Activated CD8-positive, alpha-beta T cell treated with anti-CD3 and anti-CD28 coated beads for 36 hours (primary cell): ENCODE data around the gene LRRC4C. TPM values are rescaled to one million over a fixed set of nuclear protein-coding genes. Genes with fewer than 3 reads are reported as not detected.

Experiments used
- ATAC-seq: fragments of 200-7000 bp; cut with Tn5 transposase; one replicate; pipeline ENCODE4 v1.10.0; 2021; ENCODE audit warnings: mild to moderate bottlenecking, moderate library complexity
- CTCF ChIA-PET: fragments of 350-600 bp; sonication (Branson Sonifier 250); formaldehyde crosslinking; loops from one replicate; lab custom pipeline; 2021; ENCODE audit warnings: antibody characterized with exemption; lab: Charles Lee
- POLR2A ChIA-PET: fragments of 350-600 bp; sonication (Branson Sonifier 250); formaldehyde crosslinking; loops from one replicate; lab custom pipeline; 2021; ENCODE audit warnings: antibody characterized with exemption; lab: Charles Lee
- DNase-seq: peaks from one replicate; pipeline ENCODE4 v3.0.0-alpha.2; 2020
- H3K27ac Mint-ChIP-seq: one replicate; pipeline ENCODE4 v1.8.0; 2021; ENCODE audit warnings: mild to moderate bottlenecking, mixed read lengths
- H3K27me3 Mint-ChIP-seq: one replicate; pipeline ENCODE4 v1.8.0; 2021; ENCODE audit warnings: mixed read lengths
- H3K36me3 Mint-ChIP-seq: one replicate; pipeline ENCODE4 v1.8.0; 2021; ENCODE audit warnings: low read depth, mixed read lengths
- H3K4me1 Mint-ChIP-seq: one replicate; pipeline ENCODE4 v1.8.0; 2021; ENCODE audit warnings: low read depth, mixed read lengths
- H3K4me3 Mint-ChIP-seq: one replicate; pipeline ENCODE4 v1.8.0; 2021; ENCODE audit warnings: mild to moderate bottlenecking, moderate library complexity, mixed read lengths
- H3K9me3 Mint-ChIP-seq: one replicate; pipeline ENCODE4 v1.8.0; 2021; ENCODE audit warnings: mixed read lengths
- CTCF ChIP-seq: fragments of 200-600 bp; IDR thresholded peaks from one replicate; pipeline ENCODE4 v1.8.0; 2022; ENCODE audit warnings: antibody characterized with exemption, mild to moderate bottlenecking
- intact Hi-C: fragments of 100-400 bp; cut with micrococcal nuclease; formaldehyde crosslinking; loops from one replicate; pipeline ENCODE4 v1.10.0; 2022
- total RNA-seq, 2 experiments: library from RNA; stranded (reverse); gene quantifications; one replicate each; pipeline ENCODE4 v1.2.3, GENCODE V29; 2021

The LRRC4C gene
- total RNA-seq, 2 experiments from 2014 or later: not detected

DNA sequence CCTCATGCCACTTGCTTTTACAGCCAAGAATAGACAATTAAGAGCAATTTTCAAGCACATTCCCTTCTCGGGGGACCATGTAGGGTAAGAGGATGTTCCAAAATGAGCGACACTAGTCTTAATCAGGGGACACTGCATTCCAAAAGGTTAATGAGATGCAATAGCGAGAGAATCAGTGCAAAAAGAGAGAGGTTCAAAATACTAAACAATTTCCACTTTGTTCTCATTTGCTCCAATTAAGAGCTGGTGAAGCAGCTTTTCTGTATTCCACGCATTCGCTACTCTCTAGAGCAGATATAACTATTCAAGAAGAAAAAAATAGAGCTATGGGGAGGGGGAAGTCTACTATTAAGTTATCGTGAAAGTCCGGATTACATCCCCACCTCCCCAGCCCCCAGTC lies 811 bp downstream of the LRRC4C start:
- Mint-ChIP-seq H3K36me3 (no peaks in the 10 kb centered on the region), H3K27me3 (peaks cover 9% of the 10 kb centered on the region), H3K9me3 (peaks cover under 1% of the 10 kb centered on the region), H3K4me3 (no peak overlapping the region), H3K27ac (no peak overlapping the region), H3K4me1 (no peaks in the 10 kb centered on the region)
- intact Hi-C loops: no loop called here
- CTCF ChIA-PET: no interaction called here
- TF ChIP-seq CTCF: no peak
- DNase-seq (no peak), ATAC-seq (no peak)
- POLR2A ChIA-PET: no interaction called here

DNA sequence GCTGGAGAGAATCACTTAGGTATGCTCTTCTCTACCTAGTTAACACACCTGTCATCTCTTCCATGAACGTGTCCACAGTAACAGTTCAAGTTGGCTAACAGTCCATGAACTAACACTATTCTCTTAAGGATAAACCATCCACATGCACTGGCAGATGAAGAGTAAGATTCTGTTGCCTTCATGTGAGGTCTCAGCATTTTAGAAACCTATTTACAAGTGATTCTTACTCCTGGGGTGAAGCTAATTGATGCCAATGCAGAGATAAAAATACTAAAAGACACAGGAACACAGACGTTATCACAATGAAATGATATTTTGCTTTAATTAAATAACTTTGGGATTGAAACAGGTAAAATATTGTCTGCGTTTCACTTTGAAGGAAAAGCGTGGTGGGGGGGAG lies 1.3 kb downstream of the LRRC4C start:
- H3K4me3 Mint-ChIP-seq: no peak overlapping the region
- TF ChIP-seq CTCF: no peak
- H3K4me1 Mint-ChIP-seq: no peaks in the 10 kb centered on the region
- intact Hi-C loops: no loop called here
- ChIA-PET POLR2A (no interaction called here), CTCF (interaction anchor here (1.1 kb wide), 1 partner anchor 18 kb away, joined by 3 read pairs; no protein-coding TSS in a partner anchor)
- peaks cover 9% of the 10 kb centered on the region for H3K27me3 Mint-ChIP-seq
- H3K9me3 Mint-ChIP-seq: peaks cover under 1% of the 10 kb centered on the region
- no peak for DNase-seq
- ATAC-seq: no peak
- H3K27ac Mint-ChIP-seq: no peak overlapping the region
- no peaks in the 10 kb centered on the region for H3K36me3 Mint-ChIP-seq

- no peaks in the 10 kb centered on the region for H3K4me1 Mint-ChIP-seq
- no peak overlapping the region for H3K27ac Mint-ChIP-seq
- no peak for TF ChIP-seq CTCF
- ATAC-seq: no peak
- DNase-seq: no peak
- peaks cover 9% of the 10 kb centered on the region for H3K27me3 Mint-ChIP-seq
- intact Hi-C loops: no loop called here
- H3K36me3 Mint-ChIP-seq: no peaks in the 10 kb centered on the region
- no peak overlapping the region for H3K4me3 Mint-ChIP-seq
- POLR2A ChIA-PET: no interaction called here
- peaks cover 4% of the 10 kb centered on the region for H3K9me3 Mint-ChIP-seq
- CTCF ChIA-PET: interaction anchor here (1.1 kb wide), 1 partner anchor 17 kb away, joined by 3 read pairs; no protein-coding TSS in a partner anchor
Observed at GRCh38 chr11:41457216-41458014, 2.0 kb downstream of the LRRC4C start.

DNA sequence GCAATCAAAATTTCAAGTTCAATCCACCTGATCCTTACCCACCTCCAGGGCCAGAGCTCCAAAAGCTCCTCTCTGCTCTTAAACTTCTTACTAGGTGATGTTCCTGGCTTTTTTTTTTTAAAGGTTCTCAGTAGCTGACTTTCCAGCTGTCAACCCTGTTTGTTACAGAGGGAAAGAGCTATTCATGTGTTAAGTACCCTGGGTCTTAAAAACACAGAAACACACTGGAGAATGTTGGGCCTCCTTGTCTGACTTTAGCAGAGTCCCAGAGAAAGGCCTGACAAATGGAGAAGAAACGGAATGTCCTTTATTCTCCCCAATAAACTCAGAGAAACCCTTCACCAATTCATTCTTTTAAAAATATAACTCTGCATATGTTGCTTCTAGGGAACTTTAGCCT lies 3.2 kb downstream of the LRRC4C start:
- H3K4me3 Mint-ChIP-seq: no peak overlapping the region
- H3K36me3 Mint-ChIP-seq: no peaks in the 10 kb centered on the region
- intact Hi-C loops: no loop called here
- ATAC-seq (no peak), DNase-seq (no peak)
- H3K4me1 Mint-ChIP-seq: no peaks in the 10 kb centered on the region
- no peak for TF ChIP-seq CTCF
- ChIA-PET CTCF (no interaction called here), POLR2A (no interaction called here)
- H3K27me3 Mint-ChIP-seq: peaks cover 9% of the 10 kb centered on the region
- H3K9me3 Mint-ChIP-seq: peaks cover 4% of the 10 kb centered on the region
- H3K27ac Mint-ChIP-seq: no peak overlapping the region

- H3K36me3 Mint-ChIP-seq: no peaks in the 10 kb centered on the region
- no peak for ATAC-seq
- H3K9me3 Mint-ChIP-seq: peaks cover 4% of the 10 kb centered on the region
- no peak overlapping the region for H3K27ac Mint-ChIP-seq
- H3K4me3 Mint-ChIP-seq: no peak overlapping the region
- ChIA-PET POLR2A (no interaction called here), CTCF (no interaction called here)
- no peaks in the 10 kb centered on the region for H3K27me3 Mint-ChIP-seq
- intact Hi-C loops: no loop called here
- no peaks in the 10 kb centered on the region for H3K4me1 Mint-ChIP-seq
- DNase-seq: no peak
- no peak for TF ChIP-seq CTCF
Observed at GRCh38 chr11:41451011-41451410, 8.4 kb downstream of the LRRC4C start.
